Measurements from ENCODE around the gene BPIFB6.

The BPIFB6 gene

GRCh38 chr20:33093074-33093473 is 61.6 kb downstream of the BPIFB6 start:
- no peak for DNase-seq

GRCh38 chr20:33093582-33093981 is 62.1 kb downstream of the BPIFB6 start:
- DNase-seq, result no peak
